GM18858 (cell line): ENCODE data around the gene BSG.
"Not testable (repeated sequence)": the region's sequence is repeated elsewhere in the genome, so short reads cannot be mapped to it uniquely, and the experiment has no call there.

Source experiments
- ATAC-seq: cut with Tn5 transposase; IDR thresholded peaks from one replicate; pipeline ENCODE4 v1.9.1; 2021; ENCODE audit not compliant: unreplicated experiment

Gene BSG

GRCh38 chr19:585146-585545 is 12.8 kb downstream of the BSG start:
- not testable (repeated sequence) for ATAC-seq

- ATAC-seq = no peak
These were observed 13.2 kb downstream of the BSG start for GRCh38 chr19:585551-586110.

GRCh38 chr19:588093-588740 is 15.8 kb downstream of the BSG start:
- ATAC-seq = no peak

GRCh38 chr19:588741-589692 is 16.6 kb downstream of the BSG start:
- ATAC-seq = no peak

- no peak for ATAC-seq
These were observed 17.4 kb downstream of the BSG start, which contains the start of gene HCN2 for GRCh38 chr19:589693-590395. Gene HCN2, plus strand, starts transcription at chr19:589881. Its CDS starts 65 bp downstream, at chr19:589946.

- no peak for ATAC-seq
These were observed 18.0 kb downstream of the BSG start for GRCh38 chr19:590396-590745.

GRCh38 chr19:590750-591098 is 18.3 kb downstream of the BSG start:
- no peak for ATAC-seq

GRCh38 chr19:591099-591958 is 18.9 kb downstream of the BSG start:
- no peak for ATAC-seq

- no peak for ATAC-seq
These were observed 19.7 kb downstream of the BSG start for GRCh38 chr19:592101-592500.

GRCh38 chr19:593055-593454 is 20.7 kb downstream of the BSG start:
- no peak for ATAC-seq

GRCh38 chr19:593505-593904 is 21.1 kb downstream of the BSG start:
- ATAC-seq = no peak

GRCh38 chr19:594265-594870 is 22.0 kb downstream of the BSG start:
- no peak for ATAC-seq

- ATAC-seq = no peak
These were observed 23.2 kb downstream of the BSG start for GRCh38 chr19:595326-596262.

- no peak for ATAC-seq
These were observed 23.9 kb downstream of the BSG start for GRCh38 chr19:596263-596655.

- no peak for ATAC-seq
These were observed 25.3 kb downstream of the BSG start for GRCh38 chr19:597406-598315.

- no peak for ATAC-seq
These were observed 28.9 kb downstream of the BSG start for GRCh38 chr19:601310-601709.

- ATAC-seq = no peak
These were observed 29.4 kb downstream of the BSG start for GRCh38 chr19:601790-602189.
